Measurements from ENCODE around the gene CHRNB1. TPM values are rescaled to one million over a fixed set of nuclear protein-coding genes. Genes with fewer than 3 reads are reported as not detected.
A peak's percentile ranks its signal among the peaks of the same experiment; 100 is the strongest.

CHRNB1 gene
- total RNA-seq, 1 donor from 2014 or later, result 7.5 TPM

DNA sequence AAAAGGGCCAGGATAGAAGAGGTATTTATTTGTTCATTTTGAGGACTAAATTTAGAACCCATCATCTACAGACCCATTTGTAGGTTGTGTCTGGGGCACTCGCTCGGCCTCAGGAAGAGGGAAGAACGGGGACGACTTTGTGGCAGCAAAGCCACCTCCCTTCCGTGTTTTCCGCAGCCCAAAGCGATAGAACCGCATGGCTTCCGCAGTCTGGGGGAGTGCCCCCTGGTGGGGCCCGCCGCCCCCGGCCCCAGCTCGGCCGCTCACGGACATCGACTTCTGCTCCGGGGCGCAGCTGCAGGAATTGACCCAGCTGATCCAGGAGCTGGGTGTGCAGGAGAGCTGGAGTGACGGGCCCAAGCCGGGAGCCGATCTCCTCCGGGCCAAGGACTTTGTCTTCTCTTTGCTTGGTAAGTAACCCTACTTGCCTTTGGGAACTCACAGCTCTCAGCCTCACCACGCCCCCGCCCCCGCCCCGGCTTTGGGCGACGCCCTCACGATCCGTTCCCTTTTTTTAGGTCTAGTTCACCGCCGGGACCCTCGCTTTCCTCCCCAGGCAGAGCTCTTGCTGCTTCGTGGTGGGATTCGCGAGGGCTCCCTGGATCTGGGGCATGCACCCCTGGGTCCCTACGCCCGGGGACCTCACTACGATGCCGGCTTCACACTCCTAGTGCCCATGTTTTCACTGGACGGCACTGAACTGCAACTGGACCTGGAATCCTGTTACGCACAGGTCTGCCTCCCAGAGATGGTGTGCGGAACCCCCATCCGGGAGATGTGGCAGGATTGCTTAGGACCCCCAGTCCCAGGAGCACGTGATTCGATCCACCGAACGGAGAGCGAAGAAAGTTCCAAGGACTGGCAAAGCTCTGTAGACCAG is 8.9 kb upstream of the CHRNB1 start:
- Histone ChIP-seq H3K27me3 (peaks cover 50% of the 10 kb centered on the region), H3K4me1 (peaks cover 20% of the 10 kb centered on the region), H3K4me2 (peak overlapping the region; percentile 93), H3F3A (ENCODE audit: low read depth) (peaks cover 36% of the 10 kb centered on the region), H3K36me3 (no peaks in the 10 kb centered on the region), H3K9ac (no peak overlapping the region), H4K20me1 (ENCODE audit: low read depth) (no peaks in the 10 kb centered on the region), H3K9me3 (ENCODE audit: low read depth) (no peaks in the 10 kb centered on the region), H3K27ac (no peak overlapping the region), H2AFZ (replicated peaks) (peak overlapping the region; percentile 21), H3K79me2 (ENCODE audit: low read depth) (no peaks in the 10 kb centered on the region), H3K4me3 (peak overlapping the region; percentile 74)
- Mint-ChIP-seq H3K36me3 (no peaks in the 10 kb centered on the region), H3K27me3 (ENCODE audit: insufficient read depth, low read depth) (peaks cover 38% of the 10 kb centered on the region), H3K4me1 (peaks cover 31% of the 10 kb centered on the region), H3K9me3 (no peaks in the 10 kb centered on the region), H3K27ac (no peak overlapping the region), H3K4me3 (peak overlapping the region; percentile 90)
- peak; percentile 63 for DNase-seq (ENCODE audit: low spot score)
- TF ChIP-seq EZH2phosphoT487 (IDR thresholded peaks at IDR 0.05) (peak; percentile 34), CTCF (IDR thresholded peaks at IDR 0.05) (no peak), EZH2 (IDR thresholded peaks at IDR 0.05) (peak; percentile 58)

GRCh38 chr17:7436556-7437368 is 8.1 kb upstream of the CHRNB1 start:
- peak; percentile 96 for DNase-seq (ENCODE audit: low spot score)
- Histone ChIP-seq H3K9ac (no peak overlapping the region), H3K9me3 (ENCODE audit: low read depth) (no peaks in the 10 kb centered on the region), H4K20me1 (ENCODE audit: low read depth) (no peaks in the 10 kb centered on the region), H2AFZ (replicated peaks) (peak overlapping the region; percentile 72), H3K36me3 (no peaks in the 10 kb centered on the region), H3K79me2 (ENCODE audit: low read depth) (no peaks in the 10 kb centered on the region), H3K4me2 (peak overlapping the region; percentile 93), H3K4me3 (peak overlapping the region; percentile 74), H3K27ac (no peak overlapping the region), H3F3A (ENCODE audit: low read depth) (peaks cover 43% of the 10 kb centered on the region), H3K4me1 (peaks cover 20% of the 10 kb centered on the region), H3K27me3 (peaks cover 58% of the 10 kb centered on the region)
- TF ChIP-seq CTCF (IDR thresholded peaks at IDR 0.05), result peak; percentile 78
- no peak for TF ChIP-seq EZH2 (IDR thresholded peaks at IDR 0.05)
- H3K4me3 Mint-ChIP-seq, result peak overlapping the region; percentile 85
- peaks cover 38% of the 10 kb centered on the region for H3K4me1 Mint-ChIP-seq
- no peaks in the 10 kb centered on the region for H3K36me3 Mint-ChIP-seq
- H3K27me3 Mint-ChIP-seq (ENCODE audit: insufficient read depth, low read depth), result peaks cover 38% of the 10 kb centered on the region
- H3K27ac Mint-ChIP-seq, result no peak overlapping the region
- H3K9me3 Mint-ChIP-seq, result no peaks in the 10 kb centered on the region

GRCh38 chr17:7437369-7437863 is 7.4 kb upstream of the CHRNB1 start:
- Mint-ChIP-seq H3K4me3 (peak overlapping the region; percentile 89), H3K9me3 (no peaks in the 10 kb centered on the region), H3K27ac (peak overlapping the region; percentile 42), H3K27me3 (ENCODE audit: insufficient read depth, low read depth) (peaks cover 38% of the 10 kb centered on the region), H3K36me3 (no peaks in the 10 kb centered on the region), H3K4me1 (peaks cover 43% of the 10 kb centered on the region)
- Histone ChIP-seq H3K36me3 (no peaks in the 10 kb centered on the region), H3K4me1 (peaks cover 20% of the 10 kb centered on the region), H3K27me3 (peaks cover 58% of the 10 kb centered on the region), H2AFZ (replicated peaks) (peak overlapping the region; percentile 72), H3K4me2 (peak overlapping the region; percentile 93), H3K9me3 (ENCODE audit: low read depth) (no peaks in the 10 kb centered on the region), H3K79me2 (ENCODE audit: low read depth) (no peaks in the 10 kb centered on the region), H3K27ac (no peak overlapping the region), H3K4me3 (peak overlapping the region; percentile 74), H3F3A (ENCODE audit: low read depth) (peaks cover 43% of the 10 kb centered on the region), H4K20me1 (ENCODE audit: low read depth) (no peaks in the 10 kb centered on the region), H3K9ac (no peak overlapping the region)
- DNase-seq (ENCODE audit: low spot score), result no peak
- TF ChIP-seq CTCF (IDR thresholded peaks at IDR 0.05), result no peak
- TF ChIP-seq EZH2phosphoT487 (IDR thresholded peaks at IDR 0.05), result no peak
- TF ChIP-seq EZH2 (IDR thresholded peaks at IDR 0.05), result no peak
